ENCODE measurements around the gene PARD3. TPM values are rescaled to one million over a fixed set of nuclear protein-coding genes. Genes with fewer than 3 reads are reported as not detected.

Gene PARD3
- total and polyA plus RNA-seq, 2 donors (not counting 3 experiments of a cell fraction or from before 2014, with no cell fraction given), result 7.3 to 24.1 TPM

DNA sequence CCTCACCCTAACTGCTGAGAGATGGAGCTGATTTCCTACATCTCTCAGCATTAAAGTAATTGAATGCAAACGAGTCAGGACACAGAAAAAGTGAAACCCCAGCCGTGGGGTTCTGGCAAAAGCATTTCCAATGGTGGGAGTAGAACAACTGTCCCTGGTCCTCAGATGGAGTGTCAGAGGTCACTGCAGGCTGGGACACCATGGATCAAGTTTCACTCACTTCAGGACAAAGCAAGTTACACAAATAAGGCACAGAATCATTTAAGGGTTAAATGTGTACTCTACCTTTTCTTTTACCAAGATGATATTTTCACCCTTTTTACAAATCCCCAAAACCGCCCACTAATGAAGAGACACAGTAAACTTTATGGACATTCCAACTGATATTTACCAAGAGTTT is 607.8 kb downstream of the PARD3 start:
- TF ChIP-seq, protein P1, sequence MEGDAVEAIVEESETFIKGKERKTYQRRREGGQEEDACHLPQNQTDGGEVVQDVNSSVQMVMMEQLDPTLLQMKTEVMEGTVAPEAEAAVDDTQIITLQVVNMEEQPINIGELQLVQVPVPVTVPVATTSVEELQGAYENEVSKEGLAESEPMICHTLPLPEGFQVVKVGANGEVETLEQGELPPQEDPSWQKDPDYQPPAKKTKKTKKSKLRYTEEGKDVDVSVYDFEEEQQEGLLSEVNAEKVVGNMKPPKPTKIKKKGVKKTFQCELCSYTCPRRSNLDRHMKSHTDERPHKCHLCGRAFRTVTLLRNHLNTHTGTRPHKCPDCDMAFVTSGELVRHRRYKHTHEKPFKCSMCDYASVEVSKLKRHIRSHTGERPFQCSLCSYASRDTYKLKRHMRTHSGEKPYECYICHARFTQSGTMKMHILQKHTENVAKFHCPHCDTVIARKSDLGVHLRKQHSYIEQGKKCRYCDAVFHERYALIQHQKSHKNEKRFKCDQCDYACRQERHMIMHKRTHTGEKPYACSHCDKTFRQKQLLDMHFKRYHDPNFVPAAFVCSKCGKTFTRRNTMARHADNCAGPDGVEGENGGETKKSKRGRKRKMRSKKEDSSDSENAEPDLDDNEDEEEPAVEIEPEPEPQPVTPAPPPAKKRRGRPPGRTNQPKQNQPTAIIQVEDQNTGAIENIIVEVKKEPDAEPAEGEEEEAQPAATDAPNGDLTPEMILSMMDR (IDR thresholded peaks at IDR 0.05; ENCODE audit: extremely low read depth in 1 of 2, insufficient read depth in 1 of 2, low read depth in 1 of 2, low read length in 2 of 2), result no peak
- TF ChIP-seq GATA2 (IDR thresholded peaks at IDR 0.05; ENCODE audit: insufficient read depth, insufficient read length, low read depth, low read length) (no peak), JUN (IDR thresholded peaks at IDR 0.05; ENCODE audit: borderline replicate concordance, insufficient read depth, insufficient read length, low read depth) (no peak), EZH2 (IDR thresholded peaks at IDR 0.05; ENCODE audit: borderline replicate concordance, low read depth, low read length, severe bottlenecking) (no peak), MYC (IDR thresholded peaks at IDR 0.05; ENCODE audit: low read depth, low read length) (no peak), POLR2A (IDR thresholded peaks at IDR 0.05; ENCODE audit: low read depth, low read length) (no peak), FOS (IDR thresholded peaks at IDR 0.05; ENCODE audit: borderline replicate concordance, insufficient read depth, low read length) (no peak), POLR2AphosphoS5 (IDR thresholded peaks at IDR 0.05; ENCODE audit: insufficient read depth, low read depth, low read length) (no peak)
- TF ChIP-seq, protein P2, sequence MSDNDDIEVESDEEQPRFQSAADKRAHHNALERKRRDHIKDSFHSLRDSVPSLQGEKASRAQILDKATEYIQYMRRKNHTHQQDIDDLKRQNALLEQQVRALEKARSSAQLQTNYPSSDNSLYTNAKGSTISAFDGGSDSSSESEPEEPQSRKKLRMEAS (IDR thresholded peaks at IDR 0.05; ENCODE audit: insufficient read depth, insufficient read length), result no peak
- Histone ChIP-seq H3K27ac (ENCODE audit: insufficient read depth, low read depth, low read length) (no peak overlapping the region), H4K20me1 (replicated peaks; ENCODE audit: control insufficient read depth, extremely low read depth, insufficient read depth, low read length) (no peaks in the 10 kb centered on the region), H3K36me3 (ENCODE audit: control insufficient read depth in 2 of 2, extremely low read depth in 1 of 2, insufficient read depth in 2 of 2, low read length in 2 of 2) (no peaks in the 10 kb centered on the region), H2AFZ (ENCODE audit: low read depth, low read length) (no peak overlapping the region), H3K9me1 (replicated peaks; ENCODE audit: control insufficient read depth, extremely low read depth, insufficient read depth, low read length) (no peaks in the 10 kb centered on the region), H3K4me1 (ENCODE audit: control insufficient read depth, extremely low read depth, insufficient read depth, low read length) (no peaks in the 10 kb centered on the region), H3K79me2 (ENCODE audit: control insufficient read depth, insufficient read depth, low read length) (no peaks in the 10 kb centered on the region), H3K9ac (replicated peaks; ENCODE audit: extremely low read depth, insufficient read depth, low read length) (no peak overlapping the region), H3K4me2 (ENCODE audit: insufficient read depth, low read length) (no peak overlapping the region), H3K4me3 (replicated peaks in 1 of 3; ENCODE audit: insufficient read depth in 1 of 3, low read depth in 1 of 3, low read length in 3 of 3) (no peak overlapping the region), H3K9me3 (replicated peaks; ENCODE audit: control insufficient read depth, insufficient read depth, low read length) (no peaks in the 10 kb centered on the region), H3K27me3 (ENCODE audit: control insufficient read depth in 2 of 2, insufficient read depth in 2 of 2, low read length in 2 of 2) (no peaks in the 10 kb centered on the region)
- no TSS peak for BruUV-seq (replicated peaks)
- FAIRE-seq (no peak), DNase-seq (ENCODE audit: low read depth, low spot score) (no peak)
- POLR2A ChIA-PET, result no interaction called here
- CTCF ChIA-PET, result interaction anchor here (0.8 to 1.2 kb wide), 2 partner anchors 10 to 13 kb away, joined by 3 read pairs; no protein-coding TSS in a partner anchor
- intact Hi-C loops (cut with micrococcal nuclease), result no loop called here
- dilution Hi-C loops (cut with MboI; ENCODE audit: extremely low pct_ligation_motif_present, low sequenced_read_pairs), result no loop called here
